Neural progenitor cell (in vitro differentiated cells): ENCODE measurements around the gene KCNQ1. TPM values are rescaled to one million over a fixed set of nuclear protein-coding genes. Genes with fewer than 3 reads are reported as not detected.

Experiments used
- DNase-seq: peaks from one replicate; pipeline ENCODE4 v3.0.0-alpha.2; 2016; ENCODE audit warnings: low spot score
- H2AFZ ChIP-seq: fragments of 200-600 bp; sonication (generic); replicated peaks from 2 replicates; pipeline ENCODE4 v1.6.1; 2016; ENCODE audit warnings: antibody characterized with exemption
- H3F3A ChIP-seq: fragments of 200-600 bp; sonication (generic); 2 replicates; pipeline ENCODE4 v1.6.1; 2016; ENCODE audit warnings: antibody characterized with exemption, low read depth
- H3K27ac ChIP-seq: fragments of 200-600 bp; sonication (generic); 2 replicates; pipeline ENCODE4 v1.5.1; 2016; ENCODE audit warnings: mild to moderate bottlenecking
- H3K27me3 ChIP-seq: fragments of 200-600 bp; sonication (generic); 2 replicates; pipeline ENCODE4 v1.6.1; 2016; ENCODE audit warnings: mild to moderate bottlenecking, moderate library complexity
- H3K36me3 ChIP-seq: fragments of 200-600 bp; sonication (generic); 2 replicates; pipeline ENCODE4 v1.5.1; 2016
- H3K4me1 ChIP-seq: fragments of 200-600 bp; sonication (generic); 2 replicates; pipeline ENCODE4 v1.6.1; 2016; ENCODE audit warnings: mixed run types
- H3K4me2 ChIP-seq: fragments of 200-600 bp; sonication (generic); 2 replicates; pipeline ENCODE4 v1.6.1; 2016
- H3K4me3 ChIP-seq: fragments of 200-600 bp; sonication (generic); 2 replicates; pipeline ENCODE4 v1.5.1; 2016
- H3K79me2 ChIP-seq: fragments of 200-600 bp; sonication (generic); 2 replicates; pipeline ENCODE4 v1.6.1; 2016; ENCODE audit warnings: low read depth
- H3K9ac ChIP-seq: fragments of 200-600 bp; sonication (generic); 2 replicates; pipeline ENCODE4 v1.6.1; 2016
- H3K9me3 ChIP-seq: fragments of 200-600 bp; sonication (generic); 2 replicates; pipeline ENCODE4 v1.5.1; 2016; ENCODE audit warnings: low read depth
- H4K20me1 ChIP-seq: fragments of 200-600 bp; sonication (generic); 2 replicates; pipeline ENCODE4 v1.6.1; 2016; ENCODE audit warnings: low read depth
- H3K27ac Mint-ChIP-seq: 3 replicates; pipeline ENCODE4 v1.8.0; 2021; ENCODE audit warnings: mixed read lengths
- H3K27me3 Mint-ChIP-seq: 2 replicates; pipeline ENCODE4 v1.8.0; 2022; ENCODE audit warnings: low read depth, mild to moderate bottlenecking, inconsistent platforms, moderate library complexity, mixed read lengths; ENCODE audit not compliant: insufficient read depth
- H3K36me3 Mint-ChIP-seq: 3 replicates; pipeline ENCODE4 v1.8.0; 2021; ENCODE audit warnings: mixed read lengths
- H3K4me1 Mint-ChIP-seq: 3 replicates; pipeline ENCODE4 v1.8.0; 2021; ENCODE audit warnings: mixed read lengths
- H3K4me3 Mint-ChIP-seq: 3 replicates; pipeline ENCODE4 v1.8.0; 2021; ENCODE audit warnings: mild to moderate bottlenecking, moderate library complexity, mixed read lengths
- H3K9me3 Mint-ChIP-seq: 3 replicates; pipeline ENCODE4 v1.8.0; 2020; ENCODE audit warnings: mixed read lengths
- EZH2 ChIP-seq: fragments of 200-600 bp; sonication (generic); IDR thresholded peaks from 2 replicates; pipeline ENCODE4 v1.6.1; 2017; ENCODE audit warnings: antibody characterized with exemption, mild to moderate bottlenecking, moderate library complexity
- EZH2phosphoT487 ChIP-seq: fragments of 200-600 bp; sonication (generic); IDR thresholded peaks from 2 replicates; pipeline ENCODE4 v1.6.1; 2017; ENCODE audit warnings: antibody characterized with exemption
- total RNA-seq: library from RNA; depleted of rRNA; stranded (reverse); fragments of >200 nt; gene quantifications from 2 replicates; pipeline ENCODE4 v1.2.3, GENCODE V29; 2015; ENCODE audit warnings: low replicate concordance
- TF ChIP-seq, protein P1 (sequence below): fragments of 200-600 bp; sonication (generic); IDR thresholded peaks from 2 replicates; pipeline ENCODE4 v1.5.1; 2017; ENCODE audit warnings: antibody characterized with exemption, mild to moderate bottlenecking

The KCNQ1 gene
- total RNA-seq, 1 donor from 2014 or later: 0.11 TPM

DNA sequence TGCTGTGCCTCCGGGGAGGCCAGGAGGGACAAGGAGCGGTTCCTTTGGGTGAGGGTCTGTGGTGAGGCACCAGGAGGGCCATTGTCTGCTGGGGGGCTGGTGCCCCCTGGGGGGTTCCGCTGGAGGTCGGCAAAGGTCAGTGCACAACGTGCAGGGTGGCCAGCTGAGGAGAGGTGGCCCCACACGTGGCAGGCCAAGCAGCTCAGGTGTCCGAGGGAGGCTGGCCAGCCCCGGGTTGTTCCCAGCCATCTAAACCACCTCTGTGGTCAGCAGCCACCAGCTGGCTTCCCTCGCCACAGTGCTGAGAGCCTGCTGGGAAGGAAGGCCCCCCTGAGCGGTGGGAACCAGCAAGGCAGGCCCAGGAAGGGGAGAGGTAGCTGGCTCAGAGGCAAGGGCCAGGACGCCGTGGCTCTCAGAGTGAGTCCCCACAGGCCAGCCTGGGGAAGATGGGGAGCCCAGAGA is 40.0 kb upstream of the KCNQ1 start:
- TF ChIP-seq EZH2phosphoT487 (no peak), EZH2 (no peak)
- TF ChIP-seq, protein P1, sequence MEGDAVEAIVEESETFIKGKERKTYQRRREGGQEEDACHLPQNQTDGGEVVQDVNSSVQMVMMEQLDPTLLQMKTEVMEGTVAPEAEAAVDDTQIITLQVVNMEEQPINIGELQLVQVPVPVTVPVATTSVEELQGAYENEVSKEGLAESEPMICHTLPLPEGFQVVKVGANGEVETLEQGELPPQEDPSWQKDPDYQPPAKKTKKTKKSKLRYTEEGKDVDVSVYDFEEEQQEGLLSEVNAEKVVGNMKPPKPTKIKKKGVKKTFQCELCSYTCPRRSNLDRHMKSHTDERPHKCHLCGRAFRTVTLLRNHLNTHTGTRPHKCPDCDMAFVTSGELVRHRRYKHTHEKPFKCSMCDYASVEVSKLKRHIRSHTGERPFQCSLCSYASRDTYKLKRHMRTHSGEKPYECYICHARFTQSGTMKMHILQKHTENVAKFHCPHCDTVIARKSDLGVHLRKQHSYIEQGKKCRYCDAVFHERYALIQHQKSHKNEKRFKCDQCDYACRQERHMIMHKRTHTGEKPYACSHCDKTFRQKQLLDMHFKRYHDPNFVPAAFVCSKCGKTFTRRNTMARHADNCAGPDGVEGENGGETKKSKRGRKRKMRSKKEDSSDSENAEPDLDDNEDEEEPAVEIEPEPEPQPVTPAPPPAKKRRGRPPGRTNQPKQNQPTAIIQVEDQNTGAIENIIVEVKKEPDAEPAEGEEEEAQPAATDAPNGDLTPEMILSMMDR: no peak

DNA sequence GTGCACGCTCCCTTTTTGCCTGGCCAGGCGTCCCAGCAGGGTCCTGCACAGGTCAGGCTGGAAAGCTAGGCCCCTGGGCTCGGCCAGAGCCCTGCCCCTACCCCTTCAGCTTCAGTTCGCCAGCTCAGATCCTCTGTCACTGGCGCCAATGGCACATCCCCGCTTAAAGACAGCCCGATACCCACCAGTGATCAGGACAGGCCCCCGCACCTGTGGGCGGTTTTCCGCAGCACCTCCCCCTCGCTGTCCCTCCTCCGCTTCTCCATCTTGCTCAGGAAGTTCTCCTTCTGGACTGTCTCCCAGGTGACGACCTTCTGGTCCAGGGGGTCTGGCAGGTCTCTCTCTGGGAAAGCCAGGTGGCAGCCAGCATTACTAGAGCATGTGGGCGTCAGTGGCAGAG is 38.4 kb upstream of the KCNQ1 start:
- H3K9me3 Mint-ChIP-seq: no peaks in the 10 kb centered on the region
- H3K27ac Mint-ChIP-seq: no peak overlapping the region
- Histone ChIP-seq H3F3A (no peaks in the 10 kb centered on the region), H3K9me3 (no peaks in the 10 kb centered on the region), H4K20me1 (no peaks in the 10 kb centered on the region), H3K27me3 (no peaks in the 10 kb centered on the region), H2AFZ (no peak overlapping the region), H3K9ac (no peak overlapping the region), H3K79me2 (peaks cover 11% of the 10 kb centered on the region), H3K4me2 (no peak overlapping the region), H3K4me1 (peaks cover 5% of the 10 kb centered on the region), H3K36me3 (no peaks in the 10 kb centered on the region), H3K4me3 (no peak overlapping the region), H3K27ac (no peak overlapping the region)
- DNase-seq: no peak
- H3K27me3 Mint-ChIP-seq: peaks cover 8% of the 10 kb centered on the region
- H3K4me3 Mint-ChIP-seq: no peak overlapping the region
- H3K36me3 Mint-ChIP-seq: peaks cover 1% of the 10 kb centered on the region
- TF ChIP-seq EZH2phosphoT487 (no peak), EZH2 (no peak)
- TF ChIP-seq, protein P1: no peak
- peaks cover 2% of the 10 kb centered on the region for H3K4me1 Mint-ChIP-seq

More for the DNA sequence above, 40.0 kb upstream of the KCNQ1 start:
- Histone ChIP-seq H3K27ac (no peak overlapping the region), H3K36me3 (no peaks in the 10 kb centered on the region), H3K4me2 (no peak overlapping the region), H2AFZ (no peak overlapping the region), H3K9me3 (no peaks in the 10 kb centered on the region), H3K9ac (no peak overlapping the region), H4K20me1 (no peaks in the 10 kb centered on the region), H3K27me3 (no peaks in the 10 kb centered on the region), H3K4me1 (peaks cover 5% of the 10 kb centered on the region), H3K4me3 (no peak overlapping the region), H3K79me2 (peaks cover 19% of the 10 kb centered on the region), H3F3A (peaks cover 2% of the 10 kb centered on the region)
- Mint-ChIP-seq H3K4me1 (peaks cover 4% of the 10 kb centered on the region), H3K27me3 (peaks cover 5% of the 10 kb centered on the region), H3K9me3 (no peaks in the 10 kb centered on the region), H3K27ac (no peak overlapping the region), H3K36me3 (peaks cover 1% of the 10 kb centered on the region), H3K4me3 (no peak overlapping the region)
- no peak for DNase-seq

DNA sequence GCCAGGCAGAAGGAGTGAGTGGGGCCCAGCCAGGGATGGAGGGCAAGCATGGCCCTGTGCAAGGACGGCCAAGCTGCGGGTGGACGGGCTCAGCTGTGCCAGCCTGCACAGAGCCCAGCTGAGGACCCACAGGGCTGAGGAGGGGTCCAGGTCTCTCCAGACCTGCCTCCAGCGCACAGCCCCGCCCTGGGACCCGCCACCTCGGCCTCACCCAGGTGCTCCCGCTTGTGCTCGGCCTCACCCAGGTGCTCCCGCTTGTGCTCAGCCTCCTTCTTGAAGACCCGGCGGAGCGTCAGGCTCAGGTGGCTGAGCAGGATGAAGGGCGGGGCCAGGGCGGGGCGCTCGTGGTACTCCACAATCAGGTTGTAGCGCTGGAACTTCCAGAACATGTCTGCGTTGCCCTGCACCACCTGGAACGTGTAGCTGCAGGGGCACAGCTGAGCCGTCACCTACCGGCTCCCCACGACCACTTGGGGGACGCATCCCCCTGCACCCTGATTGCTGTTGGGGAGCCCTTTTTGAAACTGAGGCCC is 37.9 kb upstream of the KCNQ1 start:
- TF ChIP-seq, protein P1: no peak
- TF ChIP-seq EZH2phosphoT487 (no peak), EZH2 (no peak)
- Mint-ChIP-seq H3K9me3 (no peaks in the 10 kb centered on the region), H3K4me3 (no peak overlapping the region), H3K27ac (no peak overlapping the region), H3K27me3 (peaks cover 8% of the 10 kb centered on the region), H3K36me3 (peaks cover 1% of the 10 kb centered on the region), H3K4me1 (no peaks in the 10 kb centered on the region)
- DNase-seq: no peak
- no peaks in the 10 kb centered on the region for H3K4me1 ChIP-seq
- H2AFZ ChIP-seq: no peak overlapping the region
- no peak overlapping the region for H3K27ac ChIP-seq
- peaks cover 7% of the 10 kb centered on the region for H3K79me2 ChIP-seq
- no peaks in the 10 kb centered on the region for H3K9me3 ChIP-seq
- H3K4me3 ChIP-seq: no peak overlapping the region
- H3K4me2 ChIP-seq: no peak overlapping the region
- H4K20me1 ChIP-seq: no peaks in the 10 kb centered on the region
- H3F3A ChIP-seq: no peaks in the 10 kb centered on the region
- no peaks in the 10 kb centered on the region for H3K27me3 ChIP-seq
- H3K9ac ChIP-seq: no peak overlapping the region
- no peaks in the 10 kb centered on the region for H3K36me3 ChIP-seq
